AG10803 (cell line): ENCODE measurements around the gene FMNL2.

Experiments
- DNase-seq: peaks from one replicate; pipeline ENCODE4 v3.0.0; 2010; ENCODE audit warnings: low read depth
- H3K4me3 ChIP-seq: 2 replicates; pipeline ENCODE4 v1.5.1; 2011; ENCODE audit warnings: mild to moderate bottlenecking, low read length, control low read depth
- CTCF ChIP-seq: conservative IDR thresholded peaks from 2 replicates; pipeline ENCODE4 v1.5.1; 2011; ENCODE audit warnings: mild to moderate bottlenecking, low read length, control low read depth, inconsistent platforms

The FMNL2 gene

GRCh38 chr2:152492911-152493310 is 157.9 kb downstream of the FMNL2 start:
- no peak overlapping the region for H3K4me3 ChIP-seq
- TF ChIP-seq CTCF: no peak
- peak; percentile 24 for DNase-seq

- H3K4me3 ChIP-seq: no peak overlapping the region
- DNase-seq: no peak
Observed at GRCh38 chr2:152493417-152493816, 158.4 kb downstream of the FMNL2 start.

GRCh38 chr2:152493945-152494528 is 159.1 kb downstream of the FMNL2 start:
- DNase-seq: no peak
- H3K4me3 ChIP-seq: no peak overlapping the region
- no peak for TF ChIP-seq CTCF

More at GRCh38 chr2:152493417-152493816, 158.4 kb downstream of the FMNL2 start:
- no peak for TF ChIP-seq CTCF

- H3K4me3 ChIP-seq: no peak overlapping the region
- no peak for TF ChIP-seq CTCF
- DNase-seq: no peak
Observed at GRCh38 chr2:152496371-152496770, 161.4 kb downstream of the FMNL2 start.

GRCh38 chr2:152497481-152498052 is 162.6 kb downstream of the FMNL2 start:
- DNase-seq: no peak
- TF ChIP-seq CTCF: no peak
- no peak overlapping the region for H3K4me3 ChIP-seq

GRCh38 chr2:152499331-152499816 is 164.4 kb downstream of the FMNL2 start:
- no peak for TF ChIP-seq CTCF
- no peak overlapping the region for H3K4me3 ChIP-seq
- DNase-seq: no peak

GRCh38 chr2:152499896-152500735 is 165.1 kb downstream of the FMNL2 start:
- TF ChIP-seq CTCF: no peak
- no peak overlapping the region for H3K4me3 ChIP-seq
- peak; percentile 45 for DNase-seq
